Mucosa of stomach (tissue), 1 donor: Measurements from ENCODE around the gene SMYD2.

Experiments
- H3K27me3 ChIP-seq: one replicate; pipeline ENCODE4 v1.7.0; 2013; ENCODE audit warnings: mild to moderate bottlenecking, low read length; ENCODE audit not compliant: control insufficient read depth, insufficient read depth
- H3K36me3 ChIP-seq: one replicate; pipeline ENCODE4 v1.7.0; 2013; ENCODE audit warnings: low read length; ENCODE audit not compliant: control insufficient read depth, insufficient read depth
- H3K4me1 ChIP-seq: one replicate; pipeline ENCODE4 v1.7.0; 2013; ENCODE audit warnings: mild to moderate bottlenecking, low read length; ENCODE audit not compliant: control insufficient read depth, insufficient read depth
- H3K4me3 ChIP-seq: one replicate; pipeline ENCODE4 v1.7.0; 2013; ENCODE audit warnings: low read length
- H3K9ac ChIP-seq: one replicate; pipeline ENCODE4 v1.7.0; 2013; ENCODE audit warnings: mild to moderate bottlenecking, low read length, moderate library complexity
- H3K9me3 ChIP-seq: one replicate; pipeline ENCODE4 v1.7.0; 2013; ENCODE audit warnings: mild to moderate bottlenecking, low read length, moderate library complexity; ENCODE audit not compliant: control insufficient read depth
- donor health status: Pancreatic carcinoma.

Gene SMYD2

GRCh38 chr1:214342525-214342924 is 61.6 kb downstream of the SMYD2 start:
- H3K9me3 ChIP-seq: no peaks in the 10 kb centered on the region
- no peak overlapping the region for H3K4me3 ChIP-seq
- H3K4me1 ChIP-seq: no peaks in the 10 kb centered on the region
- H3K27me3 ChIP-seq: no peaks in the 10 kb centered on the region
- no peaks in the 10 kb centered on the region for H3K36me3 ChIP-seq
- H3K9ac ChIP-seq: no peak overlapping the region

GRCh38 chr1:214344897-214345296 is 63.9 kb downstream of the SMYD2 start:
- no peaks in the 10 kb centered on the region for H3K27me3 ChIP-seq

GRCh38 chr1:214349008-214349407 is 68.0 kb downstream of the SMYD2 start:
- H3K9me3 ChIP-seq: no peaks in the 10 kb centered on the region

More at GRCh38 chr1:214344897-214345296, 63.9 kb downstream of the SMYD2 start:
- H3K9ac ChIP-seq: no peak overlapping the region
- no peaks in the 10 kb centered on the region for H3K9me3 ChIP-seq
- no peaks in the 10 kb centered on the region for H3K36me3 ChIP-seq
- H3K4me1 ChIP-seq: no peaks in the 10 kb centered on the region
- no peak overlapping the region for H3K4me3 ChIP-seq

GRCh38 chr1:214349781-214350180 is 68.8 kb downstream of the SMYD2 start:
- no peak overlapping the region for H3K9ac ChIP-seq

More at GRCh38 chr1:214349008-214349407, 68.0 kb downstream of the SMYD2 start:
- H3K9ac ChIP-seq: no peak overlapping the region
- no peaks in the 10 kb centered on the region for H3K27me3 ChIP-seq
- no peaks in the 10 kb centered on the region for H3K4me1 ChIP-seq
- no peak overlapping the region for H3K4me3 ChIP-seq
- no peaks in the 10 kb centered on the region for H3K36me3 ChIP-seq

GRCh38 chr1:214351551-214352277 is 70.8 kb downstream of the SMYD2 start:
- Histone ChIP-seq H3K4me1 (no peaks in the 10 kb centered on the region), H3K9me3 (no peaks in the 10 kb centered on the region), H3K4me3 (no peak overlapping the region), H3K27me3 (no peaks in the 10 kb centered on the region), H3K9ac (no peak overlapping the region), H3K36me3 (no peaks in the 10 kb centered on the region)

More at GRCh38 chr1:214349781-214350180, 68.8 kb downstream of the SMYD2 start:
- Histone ChIP-seq H3K36me3 (no peaks in the 10 kb centered on the region), H3K27me3 (no peaks in the 10 kb centered on the region), H3K4me1 (no peaks in the 10 kb centered on the region), H3K4me3 (no peak overlapping the region), H3K9me3 (no peaks in the 10 kb centered on the region)

- no peak overlapping the region for H3K9ac ChIP-seq
- no peaks in the 10 kb centered on the region for H3K36me3 ChIP-seq
- no peak overlapping the region for H3K4me3 ChIP-seq
- H3K27me3 ChIP-seq: no peaks in the 10 kb centered on the region
- no peaks in the 10 kb centered on the region for H3K4me1 ChIP-seq
- H3K9me3 ChIP-seq: no peaks in the 10 kb centered on the region
Measured at GRCh38 chr1:214352838-214353237, 71.9 kb downstream of the SMYD2 start.

DNA sequence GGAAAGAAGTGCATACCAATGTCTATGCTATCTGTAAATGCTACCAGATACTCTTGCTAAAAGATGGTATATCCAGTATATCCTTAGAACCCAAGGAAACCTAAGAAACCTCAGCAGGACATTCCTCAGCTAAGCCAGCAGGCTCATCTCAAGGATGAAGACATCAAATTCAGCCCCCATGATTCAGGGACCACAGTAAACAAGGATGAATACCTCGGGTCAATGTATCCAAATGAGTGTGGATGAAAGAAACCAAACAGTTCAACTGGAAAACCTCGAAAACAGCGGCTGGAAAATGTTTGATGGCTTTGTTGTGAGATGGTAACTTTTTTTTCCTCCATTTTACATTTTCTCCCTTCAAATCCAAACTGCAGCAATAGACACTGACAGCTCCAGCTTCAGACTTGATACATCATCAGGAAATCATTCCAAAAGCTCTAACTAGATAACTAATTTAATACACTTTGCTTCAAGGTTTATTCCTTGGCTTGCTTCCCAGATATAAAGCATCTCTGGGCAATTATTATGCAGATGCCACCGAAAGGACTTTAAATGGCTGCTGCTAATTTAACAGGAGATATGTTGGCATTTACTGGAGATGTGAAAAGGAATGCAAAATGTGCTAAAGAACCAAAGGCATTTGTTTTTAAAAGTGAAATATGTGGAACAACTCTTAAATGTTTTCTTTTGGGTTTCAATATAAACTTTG is 73.6 kb downstream of the SMYD2 start:
- Histone ChIP-seq H3K36me3 (no peaks in the 10 kb centered on the region), H3K4me3 (no peak overlapping the region), H3K4me1 (no peaks in the 10 kb centered on the region), H3K9me3 (no peaks in the 10 kb centered on the region), H3K9ac (no peak overlapping the region), H3K27me3 (no peaks in the 10 kb centered on the region)

DNA sequence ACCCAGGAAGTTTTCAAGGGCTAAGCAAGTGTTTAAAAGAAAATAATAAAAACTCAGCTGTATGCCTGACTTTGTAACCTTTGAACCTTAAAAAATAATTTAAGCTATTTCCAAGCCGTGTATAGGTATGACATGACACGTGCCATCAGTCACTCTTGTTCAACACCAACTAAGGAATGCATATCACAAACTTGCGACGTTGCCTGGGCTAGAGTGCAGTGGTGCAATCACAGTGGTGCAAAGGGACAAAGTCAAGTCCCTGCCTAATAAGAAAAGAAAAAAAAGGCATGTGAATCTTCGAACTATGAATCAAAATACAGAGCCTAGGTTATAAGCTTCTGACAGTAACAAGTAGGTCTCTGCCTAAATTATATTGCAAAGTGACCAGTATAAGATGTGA is 79.2 kb downstream of the SMYD2 start:
- Histone ChIP-seq H3K36me3 (peaks cover 7% of the 10 kb centered on the region), H3K9ac (no peak overlapping the region), H3K4me1 (no peaks in the 10 kb centered on the region), H3K4me3 (no peak overlapping the region), H3K27me3 (no peaks in the 10 kb centered on the region), H3K9me3 (no peaks in the 10 kb centered on the region)

DNA sequence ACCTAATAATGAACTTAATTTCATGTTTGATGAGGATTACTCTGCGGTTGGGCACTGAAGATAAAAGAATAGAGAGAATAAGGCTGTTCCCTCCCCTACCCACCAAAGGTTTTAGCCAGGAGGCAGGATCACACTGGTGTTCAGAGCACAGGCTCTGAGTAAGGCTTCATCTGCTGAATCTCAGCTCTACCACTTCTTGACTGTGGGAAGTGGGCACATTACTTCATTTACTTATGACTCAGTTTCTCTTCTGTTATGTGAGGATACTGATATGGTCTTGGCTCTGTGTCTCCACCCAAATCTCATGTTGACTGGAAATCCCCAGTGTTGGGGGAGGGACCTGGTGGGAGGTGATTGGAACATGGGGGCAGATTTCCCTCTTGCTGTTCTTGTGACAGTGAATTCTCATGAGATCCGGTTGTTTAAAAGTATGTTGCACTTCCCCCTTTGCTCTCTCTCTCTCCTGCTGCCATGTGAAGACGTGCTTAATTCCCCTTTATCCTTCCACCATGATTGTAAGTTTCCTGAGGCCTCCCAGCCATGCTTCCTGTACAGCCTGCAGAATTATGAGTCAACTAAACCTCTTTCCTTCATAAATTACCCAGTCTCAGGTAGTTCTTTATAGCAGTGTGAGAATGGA is 79.7 kb downstream of the SMYD2 start:
- no peaks in the 10 kb centered on the region for H3K27me3 ChIP-seq
- H3K9me3 ChIP-seq: no peaks in the 10 kb centered on the region
- H3K4me3 ChIP-seq: no peak overlapping the region
- peaks cover 7% of the 10 kb centered on the region for H3K36me3 ChIP-seq
- H3K9ac ChIP-seq: no peak overlapping the region
- H3K4me1 ChIP-seq: no peaks in the 10 kb centered on the region

- H3K9me3 ChIP-seq: no peaks in the 10 kb centered on the region
- no peak overlapping the region for H3K9ac ChIP-seq
- no peaks in the 10 kb centered on the region for H3K4me1 ChIP-seq
- no peak overlapping the region for H3K4me3 ChIP-seq
- no peaks in the 10 kb centered on the region for H3K27me3 ChIP-seq
- H3K36me3 ChIP-seq: peaks cover 7% of the 10 kb centered on the region
Measured at GRCh38 chr1:214361636-214362035, 80.7 kb downstream of the SMYD2 start.

- Histone ChIP-seq H3K27me3 (no peaks in the 10 kb centered on the region), H3K9ac (no peak overlapping the region), H3K4me1 (no peaks in the 10 kb centered on the region), H3K36me3 (peaks cover 7% of the 10 kb centered on the region), H3K4me3 (no peak overlapping the region), H3K9me3 (no peaks in the 10 kb centered on the region)
Measured at GRCh38 chr1:214362188-214362882, 81.4 kb downstream of the SMYD2 start.

- Histone ChIP-seq H3K36me3 (peaks cover 7% of the 10 kb centered on the region), H3K4me3 (no peak overlapping the region), H3K4me1 (no peaks in the 10 kb centered on the region), H3K27me3 (no peaks in the 10 kb centered on the region), H3K9ac (no peak overlapping the region), H3K9me3 (no peaks in the 10 kb centered on the region)
Measured at GRCh38 chr1:214363386-214363785, 82.4 kb downstream of the SMYD2 start.
